ENCODE data around the gene GIMAP1.

Gene GIMAP1

GRCh38 chr7:150728011-150728410 is 11.6 kb downstream of the GIMAP1 start:
- no peak for DNase-seq (ENCODE audit: extremely low read depth, low read depth)
- TF ChIP-seq CTCF (IDR thresholded peaks at IDR 0.05; ENCODE audit: low read depth, low read length) = no peak

GRCh38 chr7:150728609-150729008 is 12.2 kb downstream of the GIMAP1 start:
- TF ChIP-seq CTCF (IDR thresholded peaks at IDR 0.05; ENCODE audit: low read depth, low read length) = no peak
- DNase-seq (ENCODE audit: extremely low read depth, low read depth) = no peak

- no peak for DNase-seq (ENCODE audit: extremely low read depth, low read depth)
- no peak for TF ChIP-seq CTCF (IDR thresholded peaks at IDR 0.05; ENCODE audit: low read depth, low read length)
These were observed 15.5 kb downstream of the GIMAP1 start for GRCh38 chr7:150731916-150732315.

- no peak for DNase-seq (ENCODE audit: extremely low read depth, low read depth)
- no peak for TF ChIP-seq CTCF (IDR thresholded peaks at IDR 0.05; ENCODE audit: low read depth, low read length)
These were observed 16.5 kb downstream of the GIMAP1 start for GRCh38 chr7:150732786-150733481.

- no peak for TF ChIP-seq CTCF (IDR thresholded peaks at IDR 0.05; ENCODE audit: low read depth, low read length)
- DNase-seq (ENCODE audit: extremely low read depth, low read depth) = no peak
These were observed 17.2 kb downstream of the GIMAP1 start for GRCh38 chr7:150733482-150734095.

GRCh38 chr7:150734254-150734653 is 17.8 kb downstream of the GIMAP1 start:
- DNase-seq (ENCODE audit: extremely low read depth, low read depth) = no peak
- TF ChIP-seq CTCF (IDR thresholded peaks at IDR 0.05; ENCODE audit: low read depth, low read length) = no peak

- no peak for TF ChIP-seq CTCF (IDR thresholded peaks at IDR 0.05; ENCODE audit: low read depth, low read length)
- no peak for DNase-seq (ENCODE audit: extremely low read depth, low read depth)
These were observed 19.4 kb downstream of the GIMAP1 start for GRCh38 chr7:150735596-150736358.
